Measurements from ENCODE around the gene KLHL29. TPM values are rescaled to one million over a fixed set of nuclear protein-coding genes. Genes with fewer than 3 reads are reported as not detected.

KLHL29 gene
- total and polyA plus RNA-seq, 2 experiments from 2014 or later = 1.5 to 6.5 TPM

- no peak for TF ChIP-seq CTCF (conservative IDR thresholded peaks at IDR 0.05; ENCODE audit: low read depth in 2 of 2)
- no peak for TF ChIP-seq JUNB (IDR thresholded peaks at IDR 0.05; ENCODE audit: unreplicated experiment)
Measured at GRCh38 chr2:23502096-23502495, 117.1 kb downstream of the KLHL29 start (continued).

GRCh38 chr2:23503097-23503496, 118.1 kb downstream of the KLHL29 start:
- no peaks in the 10 kb centered on the region for H3K79me2 ChIP-seq (replicated peaks; ENCODE audit: insufficient read depth)
- H3K9me3 Mint-ChIP-seq = no peaks in the 10 kb centered on the region
- peaks cover 6% of the 10 kb centered on the region; the same call in 1 of the 2 replicates for H3K9me2 ChIP-seq (ENCODE audit: insufficient read depth)
- DNase-seq (ENCODE audit: low spot score) (no peak), ATAC-seq (no peak)
- H3K4me3 Mint-ChIP-seq = no peak overlapping the region
- H3K4me3 ChIP-seq = no peak overlapping the region
- H3K27ac Mint-ChIP-seq = no peak overlapping the region
- H3K4me1 Mint-ChIP-seq = peaks cover 20% of the 10 kb centered on the region
- no peaks in the 10 kb centered on the region for H3K36me3 Mint-ChIP-seq (ENCODE audit: low read depth)
- H3F3A ChIP-seq (replicated peaks; ENCODE audit: low read depth) = no peaks in the 10 kb centered on the region
- H3K4me2 ChIP-seq = no peak overlapping the region
- H3K27ac ChIP-seq (ENCODE audit: low read depth) = no peak overlapping the region
- peaks cover 6% of the 10 kb centered on the region for H3K27me3 Mint-ChIP-seq (ENCODE audit: insufficient read depth, low read depth, poor library complexity)
- H2AFZ ChIP-seq = no peak overlapping the region
- no peaks in the 10 kb centered on the region for H4K20me1 ChIP-seq (replicated peaks; ENCODE audit: insufficient read depth)
- no peaks in the 10 kb centered on the region for H3K27me3 ChIP-seq (ENCODE audit: insufficient read depth)
- H3K4me1 ChIP-seq (ENCODE audit: insufficient read depth) = peaks cover 3% of the 10 kb centered on the region; the same call in 1 of the 2 replicates
- no peaks in the 10 kb centered on the region for H3K36me3 ChIP-seq (ENCODE audit: insufficient read depth)
- TF ChIP-seq ZNF114 (CRISPR knock-in tag; IDR thresholded peaks at IDR 0.05) (no peak), CREB1 (CRISPR knock-in tag; IDR thresholded peaks at IDR 0.05; ENCODE audit: low read depth) (no peak), REST (IDR thresholded peaks at IDR 0.05; ENCODE audit: unreplicated experiment) (no peak), STAT1 (IDR thresholded peaks at IDR 0.05; ENCODE audit: unreplicated experiment) (no peak), POLR2AphosphoS5 (IDR thresholded peaks at IDR 0.05; ENCODE audit: low read depth) (no peak), ZNF331 (CRISPR knock-in tag; IDR thresholded peaks at IDR 0.05; ENCODE audit: low read depth) (no peak), EZH2 (IDR thresholded peaks at IDR 0.05; ENCODE audit: low read depth, unreplicated experiment) (no peak), ETS1 (IDR thresholded peaks at IDR 0.05) (no peak), EZH2phosphoT487 (IDR thresholded peaks at IDR 0.05; ENCODE audit: unreplicated experiment) (no peak), NANOG (IDR thresholded peaks at IDR 0.05; ENCODE audit: borderline replicate concordance) (no peak), JUNB (IDR thresholded peaks at IDR 0.05; ENCODE audit: unreplicated experiment) (no peak), CTCF (conservative IDR thresholded peaks at IDR 0.05; ENCODE audit: low read depth in 2 of 2) (no peak)
